ENCODE results near the gene GPS2. TPM values are rescaled to one million over a fixed set of nuclear protein-coding genes. Genes with fewer than 3 reads are reported as not detected.

The GPS2 gene
- total and polyA plus RNA-seq, 11 donors: 51.0 to 118 (median 62.3) TPM

GRCh38 chr17:7329997-7330637, 15.0 kb upstream of the GPS2 start:
- no peaks in the 10 kb centered on the region for H3K9me3 ChIP-seq
- 0 to 1% (median 0%) methylated on average over 27 to 34 of the region's 34 CpGs for WGBS, 4 donors
- H3K4me3 ChIP-seq: peak overlapping the region; percentile 67 to 95 (median 90)
- peak; percentile 79 to 86 (median 83) for DNase-seq
- intact Hi-C loops (cut with DNase I): loop anchor here in 2 of 10 donors (1.0 to 2.0 kb wide), 2 partner anchors 20 to 21 kb away; no protein-coding TSS in a partner anchor
- H3K4me1 ChIP-seq: peaks cover 0 to 24% (median 16%) of the 10 kb centered on the region in 12 donors
- H3K27me3 ChIP-seq: peaks cover 0 to 14% (median 0%) of the 10 kb centered on the region in 9 donors
- TF ChIP-seq, protein P1, sequence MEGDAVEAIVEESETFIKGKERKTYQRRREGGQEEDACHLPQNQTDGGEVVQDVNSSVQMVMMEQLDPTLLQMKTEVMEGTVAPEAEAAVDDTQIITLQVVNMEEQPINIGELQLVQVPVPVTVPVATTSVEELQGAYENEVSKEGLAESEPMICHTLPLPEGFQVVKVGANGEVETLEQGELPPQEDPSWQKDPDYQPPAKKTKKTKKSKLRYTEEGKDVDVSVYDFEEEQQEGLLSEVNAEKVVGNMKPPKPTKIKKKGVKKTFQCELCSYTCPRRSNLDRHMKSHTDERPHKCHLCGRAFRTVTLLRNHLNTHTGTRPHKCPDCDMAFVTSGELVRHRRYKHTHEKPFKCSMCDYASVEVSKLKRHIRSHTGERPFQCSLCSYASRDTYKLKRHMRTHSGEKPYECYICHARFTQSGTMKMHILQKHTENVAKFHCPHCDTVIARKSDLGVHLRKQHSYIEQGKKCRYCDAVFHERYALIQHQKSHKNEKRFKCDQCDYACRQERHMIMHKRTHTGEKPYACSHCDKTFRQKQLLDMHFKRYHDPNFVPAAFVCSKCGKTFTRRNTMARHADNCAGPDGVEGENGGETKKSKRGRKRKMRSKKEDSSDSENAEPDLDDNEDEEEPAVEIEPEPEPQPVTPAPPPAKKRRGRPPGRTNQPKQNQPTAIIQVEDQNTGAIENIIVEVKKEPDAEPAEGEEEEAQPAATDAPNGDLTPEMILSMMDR (IDR thresholded peaks at IDR 0.05): no peak
- TF ChIP-seq POLR2A (IDR thresholded peaks at IDR 0.05): no peak
- peak; percentile 66 to 77 (median 72) for ATAC-seq
- peaks cover 0 to 18% (median 15%) of the 10 kb centered on the region in 9 donors for H3K36me3 ChIP-seq
- H3K27ac ChIP-seq: peak overlapping the region; percentile 81 to 97 (median 90)

- peak overlapping the region; percentile 67 to 95 (median 90) for H3K4me3 ChIP-seq
- DNase-seq (peak; percentile 98 to 100 (median 99)), ATAC-seq (peak; percentile 89 to 92 (median 91))
- peaks cover 0 to 7% (median 0%) of the 10 kb centered on the region in 9 donors for H3K27me3 ChIP-seq
- peaks cover 0 to 24% (median 16%) of the 10 kb centered on the region in 12 donors for H3K4me1 ChIP-seq
- intact Hi-C loops (cut with DNase I): loop anchor here in 1 of 10 donors (2.0 kb wide), 1 partner anchor 21 kb away; no protein-coding TSS in a partner anchor
- peak overlapping the region; percentile 81 to 97 (median 90) for H3K27ac ChIP-seq
- TF ChIP-seq POLR2A (IDR thresholded peaks at IDR 0.05): peak in 1 of 2 donors; percentile 62
- TF ChIP-seq, protein P1 (IDR thresholded peaks at IDR 0.05): peak in 3 of 12 donors; percentile 14 to 35 (median 35)
- 0 to 1% (median 0%) methylated on average over 11 to 43 of the region's 43 CpGs for WGBS, 4 donors
- H3K36me3 ChIP-seq: peaks cover 0 to 24% (median 20%) of the 10 kb centered on the region in 9 donors
- H3K9me3 ChIP-seq: no peaks in the 10 kb centered on the region
Observed at GRCh38 chr17:7329374-7329996, 14.3 kb upstream of the GPS2 start.

DNA sequence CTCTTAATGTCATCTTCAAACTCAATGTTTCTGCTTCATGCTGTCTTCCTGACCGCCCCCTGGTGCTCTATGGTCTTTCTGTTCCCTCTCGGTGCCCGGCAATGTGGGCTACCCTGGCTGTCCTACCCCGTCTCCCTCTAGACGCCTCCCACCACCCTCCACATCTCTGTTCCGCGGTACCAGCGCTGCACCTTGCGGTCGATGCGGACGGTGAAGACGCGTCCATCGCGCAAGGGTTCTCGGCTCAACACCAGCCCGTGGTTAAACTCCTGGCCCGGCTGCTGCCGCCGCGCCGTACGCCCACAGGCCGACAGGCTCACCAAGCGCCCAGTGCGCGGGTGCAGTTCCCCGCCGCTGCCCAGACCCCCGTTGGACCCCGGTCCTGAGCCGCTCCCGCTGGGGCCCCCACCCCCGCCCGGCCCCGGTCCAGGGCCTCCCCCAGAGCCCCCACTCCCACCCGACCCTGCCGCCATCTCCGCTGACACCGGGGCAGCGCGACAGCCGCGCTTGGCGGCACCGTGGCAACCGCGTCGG, 13.7 kb upstream of the GPS2 start, which contains the start of gene NEURL4:
TSS of gene NEURL4 (minus strand) at position 496 of the 534 bp plus-strand sequence. CDS start at position 473, 23 bp downstream.
- no peaks in the 10 kb centered on the region for H3K9me3 ChIP-seq
- H3K4me3 ChIP-seq: peak within 1 kb of the TSS; percentile 67 to 95 (median 90)
- peaks cover 0 to 30% (median 25%) of the 10 kb centered on the region in 9 donors for H3K36me3 ChIP-seq
- intact Hi-C loops (cut with DNase I): loop anchor here in 1 of 10 donors (2.0 kb wide), 1 partner anchor 20 kb away; no protein-coding TSS in a partner anchor
- DNase-seq (peak in 1 of 5 donors; percentile 47), ATAC-seq (peak in 1 of 4 donors; percentile 25)
- 0 to 1% (median 1%) methylated on average over 22 to 50 of the region's 50 CpGs for WGBS, 4 donors
- H3K4me1 ChIP-seq: peaks cover 0 to 27% (median 16%) of the 10 kb centered on the region in 12 donors
- peak within 1 kb of the TSS; percentile 81 to 97 (median 90) for H3K27ac ChIP-seq
- peaks cover 0 to 6% (median 0%) of the 10 kb centered on the region in 9 donors for H3K27me3 ChIP-seq
- TF ChIP-seq, protein P1 (IDR thresholded peaks at IDR 0.05): no peak
- no peak for TF ChIP-seq POLR2A (IDR thresholded peaks at IDR 0.05)

Data from heart left ventricle (tissue), 16 donors.